T-helper 2 cell treated with Interferon-gamma antibody and Interleukin-4, amounts not matched to agents 100 ng/mL and 5 ng/mL, for 36 hours (primary cell): Measurements from ENCODE around the gene LHX5. TPM values are rescaled to one million over a fixed set of nuclear protein-coding genes. Genes with fewer than 3 reads are reported as not detected.

Source experiments
- intact Hi-C: fragments of 100-400 bp; cut with micrococcal nuclease; formaldehyde crosslinking; loops from one replicate; pipeline ENCODE4 v1.15.1; 2023
- total RNA-seq: library from RNA; stranded (reverse); gene quantifications from 2 replicates; pipeline ENCODE4 v1.2.3, GENCODE V29; 2022

LHX5 gene
- total RNA-seq, 1 donor from 2014 or later, result not detected

DNA sequence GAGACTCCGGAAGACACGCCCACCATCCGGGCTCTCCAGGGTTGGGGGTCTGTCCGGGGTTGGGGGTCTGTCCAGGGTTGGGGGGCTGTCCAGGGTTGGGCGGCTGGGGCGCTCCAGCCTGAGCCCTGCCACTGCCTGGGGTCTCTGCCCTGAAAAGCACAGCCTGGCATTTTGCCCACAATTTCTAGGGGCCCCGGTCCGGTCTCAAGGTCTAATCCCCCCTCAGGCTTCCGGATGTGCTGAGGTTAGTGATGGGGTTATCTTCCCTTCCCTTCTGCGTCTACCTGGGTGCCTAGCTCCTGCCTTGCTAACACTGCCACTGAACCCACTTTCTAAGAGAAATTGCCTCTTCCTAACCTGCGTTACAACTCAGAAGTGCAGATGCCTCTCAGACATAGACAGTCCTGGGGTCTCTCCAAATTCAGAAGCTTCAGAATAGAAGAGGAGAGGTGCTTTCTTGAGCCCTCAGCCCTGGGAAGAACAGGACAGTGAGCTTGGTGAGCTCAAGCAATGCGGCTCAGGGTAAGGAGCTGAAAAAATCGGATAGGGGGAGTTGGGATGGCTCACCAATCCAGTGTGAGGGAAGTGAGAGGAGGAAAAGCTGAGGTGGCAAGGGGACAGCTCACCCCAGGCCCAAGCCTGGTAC, 5.7 kb downstream of the LHX5 start:
- intact Hi-C loops, result loop anchor here (2.0 to 5.0 kb wide), 3 partner anchors 939 to 1216 kb away; partner anchors contain the start of gene TBX3

DNA sequence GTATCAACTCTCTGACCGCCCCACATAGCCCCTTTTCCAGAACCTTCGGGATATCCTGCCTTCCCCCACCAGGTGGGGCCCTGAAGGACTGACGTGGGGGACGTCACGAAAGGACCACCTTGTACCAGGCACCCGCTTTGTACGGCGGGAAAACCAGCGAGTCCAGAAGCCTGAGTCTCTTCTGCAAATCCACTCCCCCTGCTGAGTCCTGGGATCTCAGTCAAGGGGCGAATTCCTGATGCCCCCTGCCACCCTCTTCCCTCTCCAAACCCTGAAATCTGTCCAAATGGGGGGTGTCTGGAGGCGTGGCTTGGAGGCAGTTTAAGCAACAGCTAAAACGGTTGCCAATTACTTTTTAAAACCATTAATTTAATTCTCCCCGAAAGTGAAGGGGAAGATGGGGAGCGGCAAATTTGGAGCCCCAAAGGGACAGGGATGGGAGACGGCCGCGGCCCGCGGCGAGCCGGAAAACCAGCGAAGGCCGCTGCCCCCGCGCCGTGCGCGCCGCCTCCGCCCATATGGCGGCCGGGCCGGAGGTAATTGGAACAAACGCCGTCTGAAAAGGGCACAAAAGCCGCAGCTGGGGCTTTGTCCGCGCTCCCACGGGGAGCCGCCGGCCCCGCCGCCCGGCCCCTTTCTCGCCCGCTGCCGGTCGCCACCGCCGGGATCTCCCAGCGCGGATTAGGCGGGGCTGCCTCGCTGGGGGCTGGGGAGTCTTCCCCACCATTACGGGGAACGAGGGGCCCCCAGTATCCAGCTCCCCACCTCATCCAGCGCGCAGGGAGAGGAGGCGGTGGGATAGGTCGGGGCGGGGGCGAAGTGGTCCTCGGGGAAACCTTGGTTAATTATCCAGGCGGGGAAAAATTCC, 6.6 kb downstream of the LHX5 start:
- intact Hi-C loops, result loop anchor here (2.0 to 5.0 kb wide), 3 partner anchors 940 to 1217 kb away; partner anchors contain the start of gene TBX3

DNA sequence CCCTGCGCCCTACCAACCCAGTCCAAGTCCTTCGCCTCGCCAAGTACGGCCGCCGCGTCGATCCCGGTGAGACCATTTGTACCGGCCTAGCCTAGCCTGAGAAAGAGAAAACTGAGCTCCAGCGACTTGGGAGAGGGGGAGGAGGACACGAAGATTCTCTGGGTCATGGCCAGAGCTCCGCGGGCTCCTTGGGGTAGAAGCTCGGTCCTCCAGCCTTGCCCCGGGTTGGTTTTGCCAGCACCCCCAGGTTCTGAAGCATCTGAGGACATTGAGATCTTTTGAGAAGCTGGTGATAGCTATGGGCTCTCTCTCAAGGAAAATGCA, 7.3 kb downstream of the LHX5 start:
- intact Hi-C loops, result loop anchor here (2.0 kb wide), 1 partner anchor 940 kb away; no protein-coding TSS in a partner anchor

DNA sequence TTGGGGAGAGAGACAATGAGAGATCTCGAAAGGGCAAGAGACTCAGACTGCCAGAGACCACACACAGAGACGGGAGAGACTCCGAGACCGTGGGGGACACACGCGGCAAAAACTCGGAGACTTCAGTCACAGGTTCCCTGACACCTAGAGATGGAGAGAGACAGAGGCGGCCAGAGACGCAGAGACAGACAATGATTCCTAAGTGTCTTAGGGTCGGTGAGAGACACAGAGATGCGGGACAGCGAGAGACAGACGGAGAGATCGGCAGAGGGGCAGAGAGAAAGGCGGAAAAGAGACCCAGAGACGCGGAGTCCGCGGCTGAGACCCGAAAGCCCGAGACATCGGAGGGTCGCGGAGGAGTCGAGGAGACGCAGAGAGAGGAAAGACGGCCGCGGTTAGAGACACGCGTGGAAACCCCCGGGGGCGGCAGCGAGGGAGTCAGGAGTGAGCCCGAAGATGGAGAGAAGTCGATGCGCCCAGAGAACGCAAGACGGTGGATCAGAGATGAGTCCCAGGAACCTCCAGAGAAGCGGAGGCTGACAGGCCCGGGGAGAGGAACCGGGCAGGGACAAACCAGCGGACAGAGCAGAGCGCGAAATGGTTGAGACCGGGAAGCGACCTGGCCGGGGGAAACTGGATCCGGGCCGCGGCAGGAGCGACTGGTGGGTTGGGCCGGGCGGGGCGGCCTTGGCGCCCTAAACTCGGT, 7.8 kb downstream of the LHX5 start:
- intact Hi-C loops, result loop anchor here (2.0 kb wide), 1 partner anchor 941 kb away; no protein-coding TSS in a partner anchor

DNA sequence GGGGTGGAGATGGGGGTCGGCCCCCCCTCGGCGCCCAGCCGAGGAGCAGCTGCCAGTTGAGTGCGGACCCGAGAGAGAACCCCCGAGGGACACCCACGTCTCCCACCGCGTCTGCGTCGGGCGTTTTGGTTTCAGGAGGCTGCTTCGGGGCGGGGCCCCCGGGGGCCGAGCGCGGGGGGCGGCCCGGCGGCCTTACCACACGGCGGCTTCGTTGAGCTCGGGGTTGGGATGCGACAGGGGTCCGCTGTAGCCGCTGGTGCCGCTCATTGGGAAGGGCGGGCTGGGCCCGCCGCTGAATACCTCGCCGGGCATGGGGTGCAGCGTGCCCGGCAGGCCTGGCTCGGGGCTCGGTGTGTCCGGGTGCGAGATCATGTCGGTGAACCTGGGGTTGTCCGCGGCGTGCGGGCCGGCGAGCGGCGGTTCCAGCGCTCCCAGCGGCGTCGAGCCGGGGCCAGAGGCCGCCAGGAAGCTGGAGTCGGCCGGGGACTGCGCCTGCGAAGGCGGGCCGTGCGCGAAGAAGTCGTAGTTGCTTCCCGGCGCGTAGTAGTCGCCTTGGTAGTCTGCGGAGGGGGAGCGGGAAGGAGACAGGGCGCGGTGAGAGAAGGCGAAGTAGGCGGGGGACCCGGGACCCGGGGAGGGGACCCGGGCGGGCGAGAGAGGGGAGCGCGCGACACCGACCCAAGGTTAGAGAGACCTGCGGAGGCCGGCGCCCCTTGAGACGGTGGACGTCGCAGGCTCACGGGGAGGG, 8.5 kb downstream of the LHX5 start:
- intact Hi-C loops, result no loop called here

DNA sequence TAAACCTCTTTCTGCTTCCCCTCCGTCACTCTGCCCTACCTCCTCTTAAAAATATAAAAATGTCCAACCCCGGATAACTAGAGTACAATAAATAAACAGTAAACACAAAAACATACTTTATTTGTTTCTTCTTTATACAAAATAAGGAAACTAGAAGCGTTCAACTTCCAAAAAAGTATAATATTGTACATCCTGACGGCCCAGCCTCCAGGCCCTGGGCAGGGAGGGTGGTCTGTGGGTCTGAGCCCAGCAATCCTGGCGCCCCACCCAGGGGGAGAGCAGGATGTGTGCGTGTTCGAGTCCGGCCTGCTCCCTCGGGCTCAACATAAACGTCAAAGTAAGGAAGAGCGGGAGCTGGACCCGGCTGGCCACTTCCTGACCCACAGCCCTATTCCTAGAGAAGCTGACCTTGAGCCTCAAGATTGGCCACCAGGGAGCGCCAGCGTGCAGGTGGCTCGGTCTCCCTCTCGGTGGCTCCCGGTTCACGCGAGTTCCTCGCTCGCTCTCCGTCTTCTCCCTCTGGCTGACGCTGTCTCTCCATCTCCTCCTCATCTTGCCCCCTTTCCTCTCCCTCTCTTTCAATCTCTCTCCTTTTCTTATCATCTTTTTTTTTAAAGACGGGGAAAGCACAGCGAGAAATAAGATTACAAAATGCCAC, 9.4 kb downstream of the LHX5 start:
- intact Hi-C loops, result no loop called here

DNA sequence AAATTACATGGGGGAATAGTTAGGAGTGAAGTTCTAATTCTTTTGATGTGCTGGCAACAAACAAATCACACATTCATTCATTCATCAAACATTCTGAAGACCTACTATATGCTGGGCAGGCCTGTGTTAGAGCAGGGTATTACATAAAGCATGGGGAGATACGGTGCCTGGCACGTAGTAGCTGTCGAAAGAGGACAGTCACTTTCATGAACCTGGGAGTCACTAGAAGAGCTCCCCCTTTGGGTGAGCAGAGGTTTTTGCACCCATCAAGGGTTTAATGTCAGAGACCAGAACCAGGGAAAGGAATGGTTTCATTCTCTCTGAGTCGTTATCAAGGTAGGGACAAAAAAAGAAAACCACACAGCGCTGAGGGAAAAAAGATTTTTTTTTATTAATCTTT, 10.0 kb downstream of the LHX5 start:
- intact Hi-C loops, result no loop called here

DNA sequence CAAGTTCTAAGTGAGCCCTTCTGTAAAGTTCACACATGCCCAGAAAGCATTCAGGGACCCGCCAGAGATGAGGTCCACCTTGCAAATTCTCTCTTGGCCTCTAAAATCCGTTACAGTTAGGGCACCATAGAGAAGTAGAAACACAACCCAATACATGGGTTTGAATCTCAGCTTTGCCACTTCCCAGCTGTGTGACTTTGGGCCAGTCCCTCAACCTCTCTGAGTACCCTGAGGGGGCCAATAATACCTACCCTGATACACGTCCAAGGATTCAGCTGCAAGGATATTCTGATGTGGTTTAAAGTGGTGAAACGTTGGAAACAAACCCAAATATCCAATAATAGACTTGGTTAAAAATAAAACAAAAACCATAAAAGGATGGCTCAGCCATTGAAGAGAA, 11.7 kb downstream of the LHX5 start:
- intact Hi-C loops, result no loop called here

DNA sequence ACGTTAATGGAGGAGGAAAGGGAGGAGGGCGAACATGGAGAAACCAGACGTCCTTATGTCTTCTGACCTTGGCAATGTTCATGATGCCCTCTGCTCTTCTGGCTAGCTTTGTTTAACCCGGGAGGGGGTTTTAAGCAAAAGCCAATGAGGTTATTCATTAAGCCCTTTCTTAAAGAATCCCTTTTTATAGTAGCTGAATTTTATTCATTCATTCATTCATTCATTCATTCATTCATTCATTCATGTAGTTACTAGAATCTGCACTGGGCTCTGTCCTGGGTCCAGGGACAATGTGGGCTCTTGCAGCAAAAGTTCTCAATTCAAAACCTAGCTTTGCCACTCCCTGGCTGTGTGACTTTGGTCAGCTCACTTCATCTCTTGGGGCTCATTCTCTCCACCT, 14.0 kb downstream of the LHX5 start:
- intact Hi-C loops, result no loop called here

DNA sequence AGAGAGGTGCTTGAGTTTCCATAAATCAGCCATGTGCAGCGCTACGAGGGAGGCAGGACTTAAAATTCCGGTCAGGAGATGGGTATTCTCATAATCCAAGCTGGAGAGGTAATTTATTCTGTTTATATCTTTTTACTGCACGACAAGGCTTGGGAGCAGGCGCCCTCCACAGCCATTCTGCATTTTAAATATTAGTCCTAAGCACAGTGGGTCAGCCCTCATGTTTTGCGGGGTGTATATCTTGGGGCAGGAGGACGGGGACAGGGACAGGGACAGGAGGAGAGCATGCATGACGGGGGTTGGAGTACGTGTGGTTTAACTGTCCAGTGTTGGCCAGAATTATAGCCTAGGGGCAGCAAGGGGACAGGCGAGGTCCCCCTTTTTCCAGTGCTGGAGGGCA, 14.5 kb downstream of the LHX5 start:
- intact Hi-C loops, result no loop called here

DNA sequence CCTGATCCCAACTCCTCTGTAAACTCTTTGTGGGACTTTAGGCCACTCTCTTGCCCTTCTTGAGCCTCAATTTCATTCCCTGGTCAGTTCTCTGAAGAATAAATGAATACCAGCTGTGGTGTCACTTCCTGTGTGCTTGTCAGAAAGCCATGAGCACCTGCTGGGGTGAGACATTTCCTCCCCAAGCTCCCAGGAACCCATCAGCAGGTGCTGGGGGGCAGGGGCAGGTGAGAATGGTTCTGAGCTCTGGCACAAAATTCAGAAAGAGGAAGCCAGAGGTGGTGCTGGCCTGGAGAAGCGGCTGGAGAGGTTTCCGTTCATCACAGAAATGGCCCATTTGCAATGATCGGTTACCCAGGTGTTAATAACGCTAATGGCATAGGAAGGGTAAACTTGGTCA, 14.9 kb downstream of the LHX5 start:
- intact Hi-C loops, result no loop called here

DNA sequence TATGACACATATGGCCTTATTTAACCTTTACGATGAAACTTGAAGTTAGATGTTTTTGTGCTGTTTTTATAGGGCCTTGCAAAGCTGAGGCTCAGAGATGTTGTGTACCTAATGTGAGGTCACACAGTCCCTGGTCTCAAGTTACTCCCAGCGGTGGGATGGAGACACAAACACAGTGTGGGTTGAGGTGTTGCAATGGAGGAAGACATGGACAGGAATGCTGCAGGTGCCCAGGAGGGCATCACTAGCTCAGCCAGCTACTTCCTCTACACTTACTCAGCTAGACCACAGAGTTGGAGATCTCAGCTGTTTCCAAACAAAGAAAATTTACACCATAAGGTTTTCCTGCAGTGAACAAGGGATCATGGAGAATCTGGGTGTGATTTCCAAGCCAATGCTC, 15.5 kb downstream of the LHX5 start:
- intact Hi-C loops, result no loop called here

DNA sequence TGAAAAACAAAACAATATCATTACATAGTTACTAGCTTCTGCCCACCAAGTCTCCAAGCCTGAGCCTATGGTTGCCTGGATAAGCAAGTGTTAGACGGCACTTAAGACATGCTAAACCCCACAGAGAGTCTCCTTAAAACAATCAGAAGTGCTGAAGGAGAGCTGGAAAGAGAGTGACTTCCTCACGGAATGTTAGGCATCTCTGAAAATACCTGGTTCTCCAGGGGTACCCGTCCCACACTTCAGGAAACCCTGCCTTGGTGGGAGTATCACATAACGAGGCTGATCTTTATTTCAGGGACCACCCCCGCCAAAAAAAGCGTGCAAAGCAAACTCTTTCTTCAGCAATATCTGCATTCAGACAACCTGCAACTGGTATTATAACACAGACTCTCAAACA, 18.3 kb downstream of the LHX5 start:
- intact Hi-C loops, result no loop called here

DNA sequence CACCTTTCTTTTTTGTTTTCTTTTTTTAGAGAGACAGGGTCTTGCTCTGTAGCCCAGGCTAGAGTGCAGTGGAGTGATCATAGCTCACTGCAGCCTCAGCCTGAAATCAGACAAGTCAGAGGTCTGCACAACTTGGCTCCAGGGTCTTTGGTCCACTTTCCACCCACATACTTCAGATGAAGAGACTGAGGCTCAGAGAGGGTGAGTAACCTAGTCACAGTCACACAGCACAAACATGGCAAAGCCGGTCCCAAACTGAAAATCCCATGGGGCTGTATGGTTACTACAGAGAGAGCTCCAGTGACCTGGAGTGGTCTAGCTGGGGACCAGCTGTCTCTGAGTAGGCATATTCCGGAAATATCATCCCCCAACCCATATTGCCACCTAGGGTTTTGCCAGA, 19.2 kb downstream of the LHX5 start:
- intact Hi-C loops, result no loop called here

DNA sequence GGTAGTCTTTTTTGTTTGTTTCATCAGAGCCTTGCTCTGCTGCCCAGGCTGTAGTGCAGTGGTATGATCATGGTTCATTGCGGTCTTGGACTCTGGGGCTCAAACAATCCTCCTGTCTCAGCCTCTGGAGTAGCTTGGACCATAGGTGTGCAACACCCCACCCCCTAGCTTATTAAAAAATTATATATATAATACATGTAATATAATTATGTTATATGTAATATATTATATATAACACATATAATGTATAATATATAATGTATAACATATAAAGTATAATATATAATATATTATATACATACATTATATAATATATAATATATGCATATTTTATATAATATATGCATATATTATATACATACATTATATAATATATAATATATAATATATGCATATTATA, 21.8 kb downstream of the LHX5 start:
- intact Hi-C loops, result no loop called here

DNA sequence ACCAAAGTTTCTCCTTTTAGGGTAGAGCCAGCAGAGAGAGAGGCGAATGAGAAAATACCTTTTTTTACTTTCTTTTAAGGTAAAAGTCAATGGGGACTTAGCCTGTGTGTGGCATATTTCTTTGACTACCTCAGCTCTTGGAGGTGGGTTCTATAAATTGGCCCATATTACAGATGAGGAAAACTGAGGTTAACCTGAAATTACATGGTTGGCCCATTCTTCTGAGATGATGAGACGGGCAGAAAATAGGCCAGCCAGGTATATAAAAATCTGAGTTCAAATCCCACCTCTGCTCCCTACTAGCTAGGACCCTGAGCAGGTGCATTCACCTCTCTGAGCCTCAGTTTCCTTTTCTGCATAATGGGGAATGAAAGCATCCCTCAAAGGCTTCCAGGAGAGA, 22.4 kb downstream of the LHX5 start:
- intact Hi-C loops, result no loop called here

DNA sequence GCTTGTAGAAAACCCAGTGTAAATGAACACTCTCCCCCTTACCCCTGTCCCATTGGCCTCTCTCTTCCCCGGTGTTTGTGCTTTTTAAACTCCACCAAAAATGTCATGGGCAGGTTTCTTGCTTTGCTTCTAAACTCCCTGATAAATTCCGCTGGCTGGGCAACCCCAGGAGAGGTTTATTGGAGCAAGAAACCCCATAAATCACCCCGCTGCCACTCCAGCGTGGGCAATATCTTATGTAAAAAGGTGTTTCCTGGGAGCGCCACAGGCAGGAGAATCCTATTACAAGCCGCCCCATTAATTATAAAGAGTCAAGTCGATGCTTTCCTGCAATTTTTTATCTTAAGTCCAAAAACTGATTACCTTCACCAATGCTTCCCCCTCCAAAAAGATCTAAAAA, 22.8 kb downstream of the LHX5 start:
- intact Hi-C loops, result no loop called here

DNA sequence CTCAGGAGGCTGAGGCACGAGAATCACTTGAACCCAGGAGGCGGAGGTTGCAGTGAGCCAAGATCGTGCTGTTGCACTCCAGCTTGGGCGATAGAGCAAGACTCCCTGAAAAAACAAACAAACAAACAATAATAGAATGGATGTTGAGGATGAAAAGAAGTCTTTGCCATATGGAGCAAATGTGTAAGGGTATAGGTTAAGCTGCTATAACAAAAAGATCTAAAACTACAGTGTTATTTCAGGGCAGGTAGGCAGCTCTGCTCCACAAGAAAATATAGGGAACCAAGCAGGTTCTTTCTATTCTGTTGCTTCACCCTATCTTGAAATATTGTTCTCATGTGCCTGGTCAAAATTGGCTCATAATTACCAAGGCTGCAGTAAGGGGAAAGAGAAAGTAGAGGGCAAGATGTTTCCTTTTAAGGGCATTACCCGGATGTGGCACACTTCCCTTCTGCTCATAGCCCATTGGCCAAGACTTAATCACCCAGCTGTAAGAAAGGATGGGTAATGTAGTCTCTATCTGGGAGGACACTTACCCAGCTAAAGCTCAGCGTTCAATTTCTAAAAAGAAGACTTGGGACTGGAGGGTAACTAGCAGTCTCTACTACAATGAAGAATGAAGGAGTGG, 26.0 kb downstream of the LHX5 start:
- intact Hi-C loops, result no loop called here

DNA sequence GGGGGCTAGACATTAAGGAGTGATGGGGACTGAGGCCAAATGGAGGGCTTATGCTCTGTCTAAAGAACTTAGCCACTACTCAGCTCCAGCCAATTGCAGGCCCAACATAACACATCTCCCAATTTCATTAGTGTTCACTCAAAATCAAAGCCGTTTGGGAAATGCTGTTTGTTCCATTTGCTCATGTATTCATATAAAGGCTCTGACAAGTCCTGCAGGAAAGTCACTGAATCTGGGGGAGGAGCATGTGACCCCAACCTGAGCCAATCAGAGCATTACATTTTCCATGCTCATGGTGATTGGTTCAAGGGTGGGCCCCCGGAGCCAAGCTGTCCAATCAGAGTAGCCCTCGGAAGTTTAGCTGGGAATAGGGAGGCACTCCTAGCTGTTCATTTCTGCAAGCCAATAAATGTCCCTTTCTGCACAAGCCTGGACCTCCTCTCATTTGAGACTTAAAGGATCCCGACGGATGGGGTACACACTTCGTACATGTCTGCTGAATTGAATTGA, 28.6 kb downstream of the LHX5 start:
- intact Hi-C loops, result no loop called here
